ENCODE results near the gene FADS2. TPM values are rescaled to one million over a fixed set of nuclear protein-coding genes. Genes with fewer than 3 reads are reported as not detected.

FADS2 gene
- total RNA-seq, 4 donors from 2014 or later, result 2.2 to 13.7 (median 6.8) TPM

- H3K36me3 ChIP-seq, result peaks cover 0 to 47% (median 0%) of the 10 kb centered on the region in 3 donors
- WGBS, 2 donors, result 94% methylated on average over 6 of the region's 14 CpGs; no CpG with 5 or more reads in 1 of the 2 donors
- H3K27me3 ChIP-seq, result no peaks in the 10 kb centered on the region
- no peak for TF ChIP-seq CTCF (IDR thresholded peaks at IDR 0.05)
- no peak for TF ChIP-seq POLR2A (IDR thresholded peaks at IDR 0.05)
- intact Hi-C loops (cut with DNase I), result no loop called here
- H3K9me3 ChIP-seq, result no peaks in the 10 kb centered on the region
- DNase-seq, result no peak
- H3K27ac ChIP-seq, result no peak overlapping the region
- H3K4me3 ChIP-seq, result no peak overlapping the region
- peaks cover 0 to 3% (median 0%) of the 10 kb centered on the region in 3 donors for H3K4me1 ChIP-seq
Measured at GRCh38 chr11:61854966-61855714, 27.0 kb downstream of the FADS2 start.

DNA sequence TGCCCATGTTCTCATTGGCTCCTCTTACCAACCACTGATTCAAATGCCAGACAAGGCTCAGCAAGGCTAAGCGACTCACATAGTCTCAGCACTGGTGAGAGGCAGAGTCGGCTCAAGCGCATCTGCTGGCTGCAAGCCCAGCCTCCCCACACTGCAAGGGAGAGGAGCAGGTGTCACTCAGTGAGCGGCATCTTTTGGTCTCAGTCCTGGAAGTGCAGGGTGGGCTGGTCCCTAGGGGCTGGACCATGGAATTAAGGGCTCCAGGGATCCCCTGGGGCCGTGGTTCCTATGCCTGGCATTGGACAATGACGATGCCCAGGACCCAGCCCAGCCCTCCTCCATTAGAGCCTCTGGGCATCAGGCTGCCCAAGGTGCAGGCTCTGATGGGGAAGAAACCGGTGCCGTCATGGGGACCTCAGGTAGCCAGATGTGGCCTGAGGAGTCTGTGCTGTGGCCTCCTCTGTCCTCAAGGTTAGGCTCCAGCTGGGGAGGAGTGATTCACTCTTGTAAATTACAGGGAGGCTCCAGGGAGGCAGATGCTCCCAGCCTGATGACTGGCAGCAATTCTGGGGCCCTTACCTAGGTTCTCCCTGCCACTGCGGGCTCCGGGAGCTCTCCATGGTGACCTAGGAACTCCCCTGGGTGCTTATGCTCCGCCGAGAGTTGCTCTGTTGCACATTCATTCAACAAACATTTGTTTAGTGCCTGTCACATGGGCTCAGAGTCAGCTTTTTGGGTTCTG, 28.0 kb downstream of the FADS2 start:
- Histone ChIP-seq H3K4me3 (no peak overlapping the region), H3K36me3 (peaks cover 0 to 43% (median 0%) of the 10 kb centered on the region in 3 donors), H3K27me3 (no peaks in the 10 kb centered on the region), H3K9me3 (no peaks in the 10 kb centered on the region), H3K27ac (no peak overlapping the region), H3K4me1 (peaks cover 0 to 8% (median 0%) of the 10 kb centered on the region in 3 donors)
- no peak for DNase-seq
- intact Hi-C loops (cut with DNase I), result no loop called here
- TF ChIP-seq CTCF (IDR thresholded peaks at IDR 0.05) (no peak), POLR2A (IDR thresholded peaks at IDR 0.05) (no peak)
- WGBS, 2 donors, result 79% methylated on average over 7 of the region's 12 CpGs; no CpG with 5 or more reads in 1 of the 2 donors

GRCh38 chr11:61860054-61860903, 32.2 kb downstream of the FADS2 start:
- WGBS, 2 donors, result 37 to 70% methylated on average over 11 to 12 of the region's 16 CpGs
- no peak for DNase-seq

GRCh38 chr11:61861634-61862033, 33.5 kb downstream of the FADS2 start:
- Histone ChIP-seq H3K27me3 (no peaks in the 10 kb centered on the region), H3K4me1 (peaks cover 0 to 12% (median 0%) of the 10 kb centered on the region in 3 donors), H3K4me3 (no peak overlapping the region), H3K9me3 (no peaks in the 10 kb centered on the region), H3K36me3 (peaks cover 0 to 57% (median 0%) of the 10 kb centered on the region in 3 donors), H3K27ac (no peak overlapping the region)
- DNase-seq, result no peak
- 68 to 79% methylated on average over 6 to 9 of the region's 9 CpGs for WGBS, 2 donors
- TF ChIP-seq POLR2A (IDR thresholded peaks at IDR 0.05), result no peak
- no peak for TF ChIP-seq CTCF (IDR thresholded peaks at IDR 0.05)
- intact Hi-C loops (cut with DNase I), result no loop called here

More at GRCh38 chr11:61860054-61860903, 32.2 kb downstream of the FADS2 start:
- intact Hi-C loops (cut with DNase I), result no loop called here
- TF ChIP-seq CTCF (IDR thresholded peaks at IDR 0.05) (no peak), POLR2A (IDR thresholded peaks at IDR 0.05) (no peak)
- H3K27ac ChIP-seq, result no peak overlapping the region
- peaks cover 0 to 49% (median 0%) of the 10 kb centered on the region in 3 donors for H3K36me3 ChIP-seq
- no peaks in the 10 kb centered on the region for H3K27me3 ChIP-seq
- H3K4me3 ChIP-seq, result no peak overlapping the region
- peaks cover 0 to 8% (median 0%) of the 10 kb centered on the region in 3 donors for H3K4me1 ChIP-seq
- no peaks in the 10 kb centered on the region for H3K9me3 ChIP-seq
